Peyer's patch (tissue), 4 donors: ENCODE measurements around the gene DOCK4.

Source experiments
- POLR2A ChIP-seq, 2 donors: fragments of 450-650 bp; IDR thresholded peaks; one replicate each; pipeline ENCODE4 v1.5.1; 2017; ENCODE audit warnings: antibody characterized with exemption in 2 of 2, mild to moderate bottlenecking in 2 of 2, moderate library complexity in 2 of 2
- TF ChIP-seq, protein P1 (sequence below), 6 experiments: fragments of 450-650 bp in 4 of 6; fragments of 200-600 bp in 2 of 6; sonication (generic) in 1 of 6; IDR thresholded peaks; one replicate each; pipeline ENCODE4 v1.5.1; 2017 to 2019; ENCODE audit warnings: antibody characterized with exemption in 6 of 6, mild to moderate bottlenecking in 3 of 6, moderate library complexity in 1 of 6

DNA sequence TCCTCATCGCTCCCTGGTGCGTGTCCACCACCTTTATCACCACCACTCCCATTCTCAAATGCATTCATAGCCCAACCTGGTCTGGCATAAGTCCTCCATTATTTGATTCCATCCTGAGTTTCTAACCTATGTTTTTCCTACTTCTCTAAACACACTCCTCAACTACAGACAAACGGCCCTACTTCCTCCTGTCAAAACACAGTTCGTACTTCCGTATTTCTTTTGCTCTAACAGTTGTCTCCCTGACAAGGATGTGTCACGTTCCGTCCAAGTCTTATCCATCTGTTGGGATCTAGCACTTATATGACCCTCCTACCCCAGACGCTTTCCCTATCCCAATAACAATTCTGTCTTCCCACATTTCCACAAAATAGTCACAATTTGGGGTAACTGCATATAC, 46.8 kb downstream of the DOCK4 start:
- TF ChIP-seq, protein P1, sequence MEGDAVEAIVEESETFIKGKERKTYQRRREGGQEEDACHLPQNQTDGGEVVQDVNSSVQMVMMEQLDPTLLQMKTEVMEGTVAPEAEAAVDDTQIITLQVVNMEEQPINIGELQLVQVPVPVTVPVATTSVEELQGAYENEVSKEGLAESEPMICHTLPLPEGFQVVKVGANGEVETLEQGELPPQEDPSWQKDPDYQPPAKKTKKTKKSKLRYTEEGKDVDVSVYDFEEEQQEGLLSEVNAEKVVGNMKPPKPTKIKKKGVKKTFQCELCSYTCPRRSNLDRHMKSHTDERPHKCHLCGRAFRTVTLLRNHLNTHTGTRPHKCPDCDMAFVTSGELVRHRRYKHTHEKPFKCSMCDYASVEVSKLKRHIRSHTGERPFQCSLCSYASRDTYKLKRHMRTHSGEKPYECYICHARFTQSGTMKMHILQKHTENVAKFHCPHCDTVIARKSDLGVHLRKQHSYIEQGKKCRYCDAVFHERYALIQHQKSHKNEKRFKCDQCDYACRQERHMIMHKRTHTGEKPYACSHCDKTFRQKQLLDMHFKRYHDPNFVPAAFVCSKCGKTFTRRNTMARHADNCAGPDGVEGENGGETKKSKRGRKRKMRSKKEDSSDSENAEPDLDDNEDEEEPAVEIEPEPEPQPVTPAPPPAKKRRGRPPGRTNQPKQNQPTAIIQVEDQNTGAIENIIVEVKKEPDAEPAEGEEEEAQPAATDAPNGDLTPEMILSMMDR (IDR thresholded peaks at IDR 0.05) = no peak
- TF ChIP-seq POLR2A (IDR thresholded peaks at IDR 0.05) = no peak
